ENCODE results near the gene ACTL9.
"Not testable (repeated sequence)": the region's sequence is repeated elsewhere in the genome, so short reads cannot be mapped to it uniquely, and the experiment has no call there.

The ACTL9 gene

GRCh38 chr19:8698433-8699063, at the start of gene ACTL9:
ACTL9 (minus strand) TSS chr19:8698795; CDS start chr19:8698701, 94 bp downstream.
- H3K27me3 ChIP-seq (ENCODE audit: control insufficient read depth, insufficient read depth, low read length), result peaks cover 7% of the 10 kb centered on the region
- no peak within 1 kb of the TSS for H3K9ac ChIP-seq (ENCODE audit: low read depth, low read length)
- no peak within 1 kb of the TSS for H3K4me3 ChIP-seq (ENCODE audit: low read depth, low read length)
- no peaks in the 10 kb centered on the region for H3K9me3 ChIP-seq (ENCODE audit: control insufficient read depth, insufficient read depth, low read length)
- no peaks in the 10 kb centered on the region for H3K36me3 ChIP-seq (ENCODE audit: control insufficient read depth, insufficient read depth, low read length)
- peaks cover 3% of the 10 kb centered on the region for H3K4me1 ChIP-seq (ENCODE audit: control insufficient read depth, insufficient read depth, low read length)

GRCh38 chr19:8739291-8740065, 40.9 kb upstream of the ACTL9 start:
- H3K9ac ChIP-seq (ENCODE audit: low read depth, low read length); H3K4me3 ChIP-seq (ENCODE audit: low read depth, low read length); H3K9me3 ChIP-seq (ENCODE audit: control insufficient read depth, insufficient read depth, low read length); H3K4me1 ChIP-seq (ENCODE audit: control insufficient read depth, insufficient read depth, low read length); H3K36me3 ChIP-seq (ENCODE audit: control insufficient read depth, insufficient read depth, low read length); H3K27me3 ChIP-seq (ENCODE audit: control insufficient read depth, insufficient read depth, low read length): not testable (repeated sequence)

GRCh38 chr19:8738377-8738776, 39.8 kb upstream of the ACTL9 start:
- Histone ChIP-seq H3K4me1 (ENCODE audit: control insufficient read depth, insufficient read depth, low read length) (no peaks in the 10 kb centered on the region), H3K9me3 (ENCODE audit: control insufficient read depth, insufficient read depth, low read length) (no peaks in the 10 kb centered on the region), H3K27me3 (ENCODE audit: control insufficient read depth, insufficient read depth, low read length) (no peaks in the 10 kb centered on the region), H3K4me3 (ENCODE audit: low read depth, low read length) (no peak overlapping the region), H3K9ac (ENCODE audit: low read depth, low read length) (no peak overlapping the region), H3K36me3 (ENCODE audit: control insufficient read depth, insufficient read depth, low read length) (no peaks in the 10 kb centered on the region)

GRCh38 chr19:8731428-8732169, 33.0 kb upstream of the ACTL9 start:
- Histone ChIP-seq H3K27me3 (ENCODE audit: control insufficient read depth, insufficient read depth, low read length) (no peaks in the 10 kb centered on the region), H3K4me3 (ENCODE audit: low read depth, low read length) (no peak overlapping the region), H3K4me1 (ENCODE audit: control insufficient read depth, insufficient read depth, low read length) (no peaks in the 10 kb centered on the region), H3K9me3 (ENCODE audit: control insufficient read depth, insufficient read depth, low read length) (peaks cover 13% of the 10 kb centered on the region), H3K9ac (ENCODE audit: low read depth, low read length) (no peak overlapping the region), H3K36me3 (ENCODE audit: control insufficient read depth, insufficient read depth, low read length) (no peaks in the 10 kb centered on the region)

- Histone ChIP-seq H3K9me3 (ENCODE audit: control insufficient read depth, insufficient read depth, low read length) (peaks cover 11% of the 10 kb centered on the region), H3K9ac (ENCODE audit: low read depth, low read length) (no peak overlapping the region), H3K4me3 (ENCODE audit: low read depth, low read length) (no peak overlapping the region), H3K27me3 (ENCODE audit: control insufficient read depth, insufficient read depth, low read length) (no peaks in the 10 kb centered on the region), H3K4me1 (ENCODE audit: control insufficient read depth, insufficient read depth, low read length) (no peaks in the 10 kb centered on the region), H3K36me3 (ENCODE audit: control insufficient read depth, insufficient read depth, low read length) (no peaks in the 10 kb centered on the region)
Observed at GRCh38 chr19:8724276-8724675, 25.7 kb upstream of the ACTL9 start.

- no peaks in the 10 kb centered on the region for H3K27me3 ChIP-seq (ENCODE audit: control insufficient read depth, insufficient read depth, low read length)
- no peak overlapping the region for H3K4me3 ChIP-seq (ENCODE audit: low read depth, low read length)
- H3K4me1 ChIP-seq (ENCODE audit: control insufficient read depth, insufficient read depth, low read length), result no peaks in the 10 kb centered on the region
- peaks cover 7% of the 10 kb centered on the region for H3K9me3 ChIP-seq (ENCODE audit: control insufficient read depth, insufficient read depth, low read length)
- no peak overlapping the region for H3K9ac ChIP-seq (ENCODE audit: low read depth, low read length)
- no peaks in the 10 kb centered on the region for H3K36me3 ChIP-seq (ENCODE audit: control insufficient read depth, insufficient read depth, low read length)
Observed at GRCh38 chr19:8722032-8722431, 23.4 kb upstream of the ACTL9 start.

GRCh38 chr19:8721334-8721733, 22.7 kb upstream of the ACTL9 start, which contains the start of gene OR2Z1:
OR2Z1 (plus strand) TSS chr19:8721634; CDS start chr19:8731029, 9,395 bp downstream.
- H3K4me3 ChIP-seq (ENCODE audit: low read depth, low read length), result no peak within 1 kb of the TSS
- H3K36me3 ChIP-seq (ENCODE audit: control insufficient read depth, insufficient read depth, low read length), result no peaks in the 10 kb centered on the region
- no peaks in the 10 kb centered on the region for H3K4me1 ChIP-seq (ENCODE audit: control insufficient read depth, insufficient read depth, low read length)
- H3K27me3 ChIP-seq (ENCODE audit: control insufficient read depth, insufficient read depth, low read length), result no peaks in the 10 kb centered on the region
- H3K9me3 ChIP-seq (ENCODE audit: control insufficient read depth, insufficient read depth, low read length), result peaks cover 7% of the 10 kb centered on the region
- no peak within 1 kb of the TSS for H3K9ac ChIP-seq (ENCODE audit: low read depth, low read length)

- not testable (repeated sequence) for H3K27me3 ChIP-seq (ENCODE audit: control insufficient read depth, insufficient read depth, low read length); H3K4me1 ChIP-seq (ENCODE audit: control insufficient read depth, insufficient read depth, low read length); H3K36me3 ChIP-seq (ENCODE audit: control insufficient read depth, insufficient read depth, low read length); H3K9ac ChIP-seq (ENCODE audit: low read depth, low read length); H3K9me3 ChIP-seq (ENCODE audit: control insufficient read depth, insufficient read depth, low read length); H3K4me3 ChIP-seq (ENCODE audit: low read depth, low read length)
Observed at GRCh38 chr19:8710337-8710736, 11.7 kb upstream of the ACTL9 start.

- Histone ChIP-seq H3K27me3 (ENCODE audit: control insufficient read depth, insufficient read depth, low read length) (no peaks in the 10 kb centered on the region), H3K9ac (ENCODE audit: low read depth, low read length) (no peak overlapping the region), H3K36me3 (ENCODE audit: control insufficient read depth, insufficient read depth, low read length) (no peaks in the 10 kb centered on the region), H3K9me3 (ENCODE audit: control insufficient read depth, insufficient read depth, low read length) (no peaks in the 10 kb centered on the region), H3K4me3 (ENCODE audit: low read depth, low read length) (no peak overlapping the region), H3K4me1 (ENCODE audit: control insufficient read depth, insufficient read depth, low read length) (peaks cover 3% of the 10 kb centered on the region)
Observed at GRCh38 chr19:8705742-8706141, 7.1 kb upstream of the ACTL9 start.

GRCh38 chr19:8705304-8705703, 6.7 kb upstream of the ACTL9 start:
- not testable (repeated sequence) for H3K9ac ChIP-seq (ENCODE audit: low read depth, low read length); H3K9me3 ChIP-seq (ENCODE audit: control insufficient read depth, insufficient read depth, low read length); H3K4me1 ChIP-seq (ENCODE audit: control insufficient read depth, insufficient read depth, low read length); H3K27me3 ChIP-seq (ENCODE audit: control insufficient read depth, insufficient read depth, low read length); H3K36me3 ChIP-seq (ENCODE audit: control insufficient read depth, insufficient read depth, low read length); H3K4me3 ChIP-seq (ENCODE audit: low read depth, low read length)

GRCh38 chr19:8703223-8703622, 4.6 kb upstream of the ACTL9 start:
- H3K27me3 ChIP-seq (ENCODE audit: control insufficient read depth, insufficient read depth, low read length), result peaks cover 5% of the 10 kb centered on the region
- H3K4me1 ChIP-seq (ENCODE audit: control insufficient read depth, insufficient read depth, low read length), result peaks cover 3% of the 10 kb centered on the region
- H3K36me3 ChIP-seq (ENCODE audit: control insufficient read depth, insufficient read depth, low read length), result no peaks in the 10 kb centered on the region
- no peaks in the 10 kb centered on the region for H3K9me3 ChIP-seq (ENCODE audit: control insufficient read depth, insufficient read depth, low read length)
- no peak overlapping the region for H3K9ac ChIP-seq (ENCODE audit: low read depth, low read length)
- no peak overlapping the region for H3K4me3 ChIP-seq (ENCODE audit: low read depth, low read length)

GRCh38 chr19:8702350-8702749, 3.8 kb upstream of the ACTL9 start:
- H3K4me3 ChIP-seq (ENCODE audit: low read depth, low read length), result no peak overlapping the region
- no peaks in the 10 kb centered on the region for H3K36me3 ChIP-seq (ENCODE audit: control insufficient read depth, insufficient read depth, low read length)
- peaks cover 5% of the 10 kb centered on the region for H3K27me3 ChIP-seq (ENCODE audit: control insufficient read depth, insufficient read depth, low read length)
- H3K9ac ChIP-seq (ENCODE audit: low read depth, low read length), result no peak overlapping the region
- no peaks in the 10 kb centered on the region for H3K9me3 ChIP-seq (ENCODE audit: control insufficient read depth, insufficient read depth, low read length)
- H3K4me1 ChIP-seq (ENCODE audit: control insufficient read depth, insufficient read depth, low read length), result peaks cover 3% of the 10 kb centered on the region
